Measurements from ENCODE around the gene CLCA2.

Gene CLCA2

GRCh38 chr1:86468501-86468977 lies 44.6 kb downstream of the CLCA2 start, which contains the start of gene CLCA1:
CLCA1 (plus strand) TSS chr1:86468927; CDS start chr1:86468972, 45 bp downstream.
- no peak for TF ChIP-seq CTCF (IDR thresholded peaks at IDR 0.05)
- no peak within 1 kb of the TSS for H3K27ac Mint-ChIP-seq

GRCh38 chr1:86470859-86471258 lies 46.9 kb downstream of the CLCA2 start:
- Mint-ChIP-seq H3K4me3 (no peak overlapping the region), H3K36me3 (ENCODE audit: low read depth) (no peaks in the 10 kb centered on the region), H3K27ac (no peak overlapping the region), H3K27me3 (ENCODE audit: low read depth, poor library complexity) (peaks cover 11% of the 10 kb centered on the region), H3K4me1 (peaks cover 7% of the 10 kb centered on the region), H3K9me3 (no peaks in the 10 kb centered on the region)
- no peak for TF ChIP-seq CTCF (IDR thresholded peaks at IDR 0.05)
- DNase-seq, result no peak

More at GRCh38 chr1:86468501-86468977, 44.6 kb downstream of the CLCA2 start, which contains the start of gene CLCA1:
- Mint-ChIP-seq H3K4me3 (no peak within 1 kb of the TSS), H3K27me3 (ENCODE audit: low read depth, poor library complexity) (peaks cover 3% of the 10 kb centered on the region), H3K9me3 (no peaks in the 10 kb centered on the region), H3K4me1 (peaks cover 7% of the 10 kb centered on the region), H3K36me3 (ENCODE audit: low read depth) (no peaks in the 10 kb centered on the region)
- no peak for DNase-seq

GRCh38 chr1:86471291-86471690 lies 47.3 kb downstream of the CLCA2 start:
- Mint-ChIP-seq H3K36me3 (ENCODE audit: low read depth) (no peaks in the 10 kb centered on the region), H3K27ac (no peak overlapping the region), H3K4me1 (peaks cover 7% of the 10 kb centered on the region), H3K27me3 (ENCODE audit: low read depth, poor library complexity) (peaks cover 11% of the 10 kb centered on the region), H3K4me3 (no peak overlapping the region), H3K9me3 (no peaks in the 10 kb centered on the region)
- TF ChIP-seq CTCF (IDR thresholded peaks at IDR 0.05), result no peak
- no peak for DNase-seq

GRCh38 chr1:86472152-86472551 lies 48.2 kb downstream of the CLCA2 start:
- Mint-ChIP-seq H3K27me3 (ENCODE audit: low read depth, poor library complexity) (peaks cover 8% of the 10 kb centered on the region), H3K9me3 (no peaks in the 10 kb centered on the region), H3K4me1 (peaks cover 7% of the 10 kb centered on the region), H3K4me3 (no peak overlapping the region), H3K27ac (no peak overlapping the region), H3K36me3 (ENCODE audit: low read depth) (no peaks in the 10 kb centered on the region)
- TF ChIP-seq CTCF (IDR thresholded peaks at IDR 0.05), result no peak
- DNase-seq, result no peak

- peaks cover 7% of the 10 kb centered on the region for H3K4me1 Mint-ChIP-seq
- TF ChIP-seq CTCF (IDR thresholded peaks at IDR 0.05), result no peak
- H3K27me3 Mint-ChIP-seq (ENCODE audit: low read depth, poor library complexity), result peaks cover 8% of the 10 kb centered on the region
- H3K36me3 Mint-ChIP-seq (ENCODE audit: low read depth), result no peaks in the 10 kb centered on the region
- H3K27ac Mint-ChIP-seq, result no peak overlapping the region
- no peak for DNase-seq
- no peak overlapping the region for H3K4me3 Mint-ChIP-seq
- no peaks in the 10 kb centered on the region for H3K9me3 Mint-ChIP-seq
Measured at GRCh38 chr1:86472767-86473166, 48.8 kb downstream of the CLCA2 start.

GRCh38 chr1:86477256-86477655 lies 53.3 kb downstream of the CLCA2 start:
- Mint-ChIP-seq H3K27ac (no peak overlapping the region), H3K4me3 (no peak overlapping the region), H3K9me3 (no peaks in the 10 kb centered on the region), H3K27me3 (ENCODE audit: low read depth, poor library complexity) (peaks cover 12% of the 10 kb centered on the region), H3K4me1 (peaks cover 2% of the 10 kb centered on the region), H3K36me3 (ENCODE audit: low read depth) (no peaks in the 10 kb centered on the region)
- no peak for TF ChIP-seq CTCF (IDR thresholded peaks at IDR 0.05)
- DNase-seq, result no peak
